NK-92 (cell line): ENCODE measurements around the gene ATP2A1.
"Not testable (repeated sequence)": the region's sequence is repeated elsewhere in the genome, so short reads cannot be mapped to it uniquely, and the experiment has no call there.

ENCODE experiments used
- DNase-seq: peaks from one replicate; lab custom pipeline; 2025; ENCODE audit not compliant: unreplicated experiment; lab: John Stamatoyannopoulos, UW

The ATP2A1 gene

DNA sequence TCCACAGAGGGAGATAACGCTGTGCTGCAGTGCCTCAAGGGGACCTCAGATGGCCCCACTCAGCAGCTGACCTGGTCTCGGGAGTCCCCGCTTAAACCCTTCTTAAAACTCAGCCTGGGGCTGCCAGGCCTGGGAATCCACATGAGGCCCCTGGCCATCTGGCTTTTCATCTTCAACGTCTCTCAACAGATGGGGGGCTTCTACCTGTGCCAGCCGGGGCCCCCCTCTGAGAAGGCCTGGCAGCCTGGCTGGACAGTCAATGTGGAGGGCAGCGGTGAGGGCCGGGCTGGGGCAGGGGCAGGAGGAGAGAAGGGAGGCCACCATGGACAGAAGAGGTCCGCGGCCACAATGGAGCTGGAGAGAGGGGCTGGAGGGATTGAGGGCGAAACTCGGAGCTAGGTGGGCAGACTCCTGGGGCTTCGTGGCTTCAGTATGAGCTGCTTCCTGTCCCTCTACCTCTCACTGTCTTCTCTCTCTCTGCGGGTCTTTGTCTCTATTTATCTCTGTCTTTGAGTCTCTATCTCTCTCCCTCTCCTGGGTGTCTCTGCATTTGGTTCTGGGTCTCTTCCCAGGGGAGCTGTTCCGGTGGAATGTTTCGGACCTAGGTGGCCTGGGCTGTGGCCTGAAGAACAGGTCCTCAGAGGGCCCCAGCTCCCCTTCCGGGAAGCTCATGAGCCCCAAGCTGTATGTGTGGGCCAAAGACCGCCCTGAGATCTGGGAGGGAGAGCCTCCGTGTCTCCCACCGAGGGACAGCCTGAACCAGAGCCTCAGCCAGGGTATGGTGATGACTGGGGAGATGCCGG is 54.3 kb downstream of the ATP2A1 start:
- DNase-seq: no peak

DNA sequence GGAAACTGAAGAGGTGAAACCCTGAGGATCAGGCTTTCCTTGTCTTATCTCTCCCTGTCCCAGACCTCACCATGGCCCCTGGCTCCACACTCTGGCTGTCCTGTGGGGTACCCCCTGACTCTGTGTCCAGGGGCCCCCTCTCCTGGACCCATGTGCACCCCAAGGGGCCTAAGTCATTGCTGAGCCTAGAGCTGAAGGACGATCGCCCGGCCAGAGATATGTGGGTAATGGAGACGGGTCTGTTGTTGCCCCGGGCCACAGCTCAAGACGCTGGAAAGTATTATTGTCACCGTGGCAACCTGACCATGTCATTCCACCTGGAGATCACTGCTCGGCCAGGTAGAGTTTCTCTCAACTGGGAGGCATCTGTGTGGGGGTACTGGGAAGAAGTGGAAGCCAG is 54.9 kb downstream of the ATP2A1 start:
- DNase-seq: no peak

DNA sequence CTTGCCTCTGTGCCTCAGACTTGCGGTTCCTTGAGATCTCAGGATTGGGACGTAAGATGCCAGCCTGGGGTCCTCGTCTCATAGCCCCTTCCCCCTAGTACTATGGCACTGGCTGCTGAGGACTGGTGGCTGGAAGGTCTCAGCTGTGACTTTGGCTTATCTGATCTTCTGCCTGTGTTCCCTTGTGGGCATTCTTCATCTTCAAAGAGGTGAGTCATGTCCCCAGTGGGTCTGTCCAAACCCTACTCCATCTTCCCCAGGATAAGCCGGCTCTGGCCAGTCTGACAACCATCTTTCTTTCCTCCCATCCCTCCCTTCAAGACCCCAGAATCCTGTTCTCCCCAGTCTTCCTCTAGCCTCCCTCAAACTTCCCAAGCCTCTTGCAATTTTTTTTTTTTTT is 57.1 kb downstream of the ATP2A1 start:
- DNase-seq: no peak

DNA sequence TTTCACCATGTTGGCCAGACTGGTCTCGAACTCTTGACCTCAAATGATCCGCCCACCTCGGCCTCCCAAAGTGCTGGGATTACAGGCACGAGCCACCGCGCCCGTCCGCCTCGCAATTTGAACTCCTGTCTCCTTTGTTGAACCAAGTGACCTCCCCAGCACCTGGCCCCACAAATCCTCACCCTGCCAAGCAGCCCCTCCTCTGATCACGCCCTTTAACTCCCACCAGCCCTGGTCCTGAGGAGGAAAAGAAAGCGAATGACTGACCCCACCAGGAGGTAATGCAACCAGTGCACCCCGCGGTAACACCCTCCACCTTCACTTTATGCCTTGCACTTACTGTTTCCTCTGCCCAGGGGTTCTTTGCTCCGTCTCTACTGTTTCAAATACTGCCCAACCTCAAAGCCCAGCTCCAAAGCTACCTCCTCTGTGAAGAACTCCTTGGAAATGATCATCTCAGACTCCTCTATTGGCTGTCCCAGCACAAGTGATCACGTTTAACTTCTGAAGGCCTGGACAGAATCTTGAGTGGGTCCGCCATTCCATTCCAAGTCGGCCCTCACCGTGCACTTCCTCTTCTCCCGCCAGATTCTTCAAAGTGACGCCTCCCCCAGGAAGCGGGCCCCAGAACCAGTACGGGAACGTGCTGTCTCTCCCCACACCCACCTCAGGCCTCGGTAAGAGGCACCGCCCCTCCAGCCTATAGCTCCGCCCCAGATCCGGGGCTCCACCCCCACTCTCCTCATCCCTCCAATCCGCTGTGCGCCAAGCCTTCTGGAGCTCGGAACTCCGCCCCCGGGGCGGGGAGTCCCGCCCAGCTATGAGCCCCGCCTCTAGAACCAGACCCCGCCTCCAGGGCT is 57.9 kb downstream of the ATP2A1 start:
- no peak for DNase-seq

DNA sequence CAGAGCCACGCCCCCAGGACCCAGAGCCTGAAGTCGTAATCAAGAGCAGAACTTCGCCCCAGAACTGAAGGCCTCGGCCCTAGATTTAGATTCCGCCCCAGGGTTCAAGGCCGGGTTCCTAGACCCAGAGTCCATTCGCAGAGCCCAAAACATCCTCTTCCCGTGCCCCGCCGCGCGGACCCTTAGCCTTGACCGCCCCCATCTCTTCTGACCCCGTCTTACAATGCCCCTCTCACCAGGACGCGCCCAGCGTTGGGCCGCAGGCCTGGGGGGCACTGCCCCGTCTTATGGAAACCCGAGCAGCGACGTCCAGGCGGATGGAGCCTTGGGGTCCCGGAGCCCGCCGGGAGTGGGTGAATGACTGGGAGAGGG is 58.5 kb downstream of the ATP2A1 start:
- no peak for DNase-seq

DNA sequence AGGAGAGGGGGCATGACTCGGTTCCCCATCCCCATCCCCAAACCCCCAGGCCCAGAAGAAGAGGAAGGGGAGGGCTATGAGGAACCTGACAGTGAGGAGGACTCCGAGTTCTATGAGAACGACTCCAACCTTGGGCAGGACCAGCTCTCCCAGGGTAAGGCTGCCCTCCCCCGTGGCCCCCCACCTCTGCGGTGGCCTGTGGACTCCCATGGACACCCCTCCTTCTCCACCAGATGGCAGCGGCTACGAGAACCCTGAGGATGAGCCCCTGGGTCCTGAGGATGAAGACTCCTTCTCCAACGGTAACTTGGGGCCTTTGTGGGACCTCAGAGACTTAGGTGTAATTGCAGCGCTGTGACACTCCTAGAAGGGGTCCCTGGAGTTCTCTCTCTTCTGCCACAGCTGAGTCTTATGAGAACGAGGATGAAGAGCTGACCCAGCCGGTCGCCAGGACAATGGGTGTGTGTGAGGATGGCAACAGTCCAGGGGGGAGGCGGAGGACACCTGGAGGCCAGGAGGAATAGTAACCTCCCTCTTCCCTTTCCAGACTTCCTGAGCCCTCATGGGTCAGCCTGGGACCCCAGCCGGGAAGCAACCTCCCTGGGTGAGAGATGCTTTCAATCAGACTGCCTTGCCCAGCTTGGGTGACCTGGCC is 59.1 kb downstream of the ATP2A1 start:
- DNase-seq: no peak

DNA sequence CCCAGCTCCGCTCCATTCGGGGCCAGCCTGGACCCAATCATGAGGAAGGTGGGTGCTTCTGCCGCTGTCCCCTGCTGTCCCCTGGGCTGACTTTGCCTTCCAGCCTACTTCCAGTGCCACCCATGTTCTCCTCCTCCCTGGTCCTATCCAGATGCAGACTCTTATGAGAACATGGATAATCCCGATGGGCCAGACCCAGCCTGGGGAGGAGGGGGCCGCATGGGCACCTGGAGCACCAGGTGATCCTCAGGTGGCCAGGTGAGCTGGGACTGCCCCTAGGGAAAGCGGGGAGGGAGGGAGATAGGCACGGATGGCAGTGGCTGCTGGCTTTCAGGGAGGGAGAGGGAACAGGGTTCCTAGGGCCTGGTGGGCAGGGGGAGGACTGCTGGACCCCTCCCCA is 60.4 kb downstream of the ATP2A1 start:
- DNase-seq: no peak

DNA sequence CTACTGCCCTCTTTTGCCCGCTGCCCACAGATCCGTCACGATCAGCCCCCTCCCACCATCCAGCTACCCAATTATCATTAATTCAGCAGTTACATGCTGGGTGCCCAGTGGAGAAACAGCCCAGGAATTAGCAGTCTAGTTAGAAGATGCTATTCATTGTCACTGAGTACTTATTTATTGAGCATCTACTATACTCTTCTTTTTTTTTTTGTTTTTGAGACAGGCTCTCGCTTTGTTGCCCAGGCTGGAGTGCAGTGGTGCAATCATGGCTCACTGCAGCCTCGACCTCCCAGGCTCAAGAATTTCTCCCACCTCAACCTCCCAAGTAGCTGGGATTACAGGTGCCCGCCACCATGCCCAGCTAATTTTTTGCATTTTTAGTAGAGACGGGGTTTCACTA is 61.5 kb downstream of the ATP2A1 start:
- not testable (repeated sequence) for DNase-seq

DNA sequence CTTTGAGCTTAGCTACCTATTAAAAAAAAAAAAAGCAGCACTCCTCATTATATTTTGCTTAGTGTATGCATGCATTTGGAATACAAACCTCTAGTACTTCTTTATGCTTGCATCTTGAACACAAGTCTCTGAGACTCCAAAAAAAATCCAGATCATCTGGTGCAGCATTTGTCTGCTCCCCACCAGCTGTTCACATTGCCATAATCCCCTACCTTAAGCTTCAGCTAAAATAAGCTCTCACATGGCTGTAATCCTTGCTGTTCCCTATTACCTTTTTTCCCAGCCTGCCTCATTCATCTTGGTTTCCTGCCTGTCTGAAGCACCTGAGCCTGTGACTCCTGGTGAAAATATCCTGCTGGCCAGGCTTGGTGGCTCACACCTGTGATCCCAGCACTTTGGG is 65.0 kb downstream of the ATP2A1 start:
- DNase-seq: no peak

DNA sequence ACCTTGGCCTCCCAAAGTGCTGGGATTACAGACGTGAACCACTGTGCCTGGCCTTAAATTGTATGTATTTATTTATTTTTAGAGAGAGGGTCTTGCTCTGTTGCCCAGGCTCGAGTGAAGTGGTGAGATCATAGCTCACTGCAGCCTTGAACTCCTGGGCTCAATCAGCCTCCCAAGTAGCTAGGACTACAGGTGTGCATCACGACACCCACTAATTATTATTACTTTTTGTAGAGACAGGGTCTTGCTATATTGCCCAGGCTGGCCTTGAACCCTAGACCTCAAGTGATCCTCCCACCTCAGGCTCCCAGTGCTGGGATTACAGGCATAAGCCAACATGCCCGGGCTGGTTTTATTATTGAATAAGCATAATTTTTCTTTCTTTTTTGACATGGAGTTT is 68.4 kb downstream of the ATP2A1 start:
- no peak for DNase-seq

DNA sequence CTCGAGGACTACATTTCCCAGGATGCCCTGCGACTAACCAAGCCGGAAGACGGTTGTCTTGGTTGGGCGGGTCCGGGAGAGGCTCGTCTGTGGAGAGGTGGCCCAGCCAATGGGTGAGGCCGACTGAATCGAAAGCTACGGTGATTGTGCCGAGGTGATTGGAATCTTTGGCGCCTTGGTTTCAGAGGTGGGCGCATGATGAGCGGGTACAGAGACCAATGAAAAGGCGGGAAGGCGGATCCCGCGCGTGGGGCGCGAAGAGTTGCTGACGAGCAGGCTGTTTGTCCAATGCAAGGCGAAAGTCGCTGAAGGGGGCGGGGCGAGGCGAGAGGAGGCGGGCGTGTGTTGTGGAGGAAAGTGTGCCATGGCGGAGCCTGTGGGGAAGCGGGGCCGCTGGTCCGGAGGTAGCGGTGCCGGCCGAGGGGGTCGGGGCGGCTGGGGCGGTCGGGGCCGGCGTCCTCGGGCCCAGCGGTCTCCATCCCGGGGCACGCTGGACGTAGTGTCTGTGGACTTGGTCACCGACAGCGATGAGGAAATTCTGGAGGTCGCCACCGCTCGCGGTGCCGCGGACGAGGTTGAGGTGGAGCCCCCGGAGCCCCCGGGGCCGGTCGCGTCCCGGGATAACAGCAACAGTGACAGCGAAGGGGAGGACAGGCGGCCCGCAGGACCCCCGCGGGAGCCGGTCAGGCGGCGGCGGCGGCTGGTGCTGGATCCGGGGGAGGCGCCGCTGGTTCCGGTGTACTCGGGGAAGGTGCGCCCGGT is 72.5 kb downstream of the ATP2A1 start, which contains the start of gene NFATC2IP:
Gene NFATC2IP (plus strand): TSS at position 290 of the 762 bp plus-strand sequence. CDS start 75 bp downstream, at position 365.
- DNase-seq: peak; percentile 92

DNA sequence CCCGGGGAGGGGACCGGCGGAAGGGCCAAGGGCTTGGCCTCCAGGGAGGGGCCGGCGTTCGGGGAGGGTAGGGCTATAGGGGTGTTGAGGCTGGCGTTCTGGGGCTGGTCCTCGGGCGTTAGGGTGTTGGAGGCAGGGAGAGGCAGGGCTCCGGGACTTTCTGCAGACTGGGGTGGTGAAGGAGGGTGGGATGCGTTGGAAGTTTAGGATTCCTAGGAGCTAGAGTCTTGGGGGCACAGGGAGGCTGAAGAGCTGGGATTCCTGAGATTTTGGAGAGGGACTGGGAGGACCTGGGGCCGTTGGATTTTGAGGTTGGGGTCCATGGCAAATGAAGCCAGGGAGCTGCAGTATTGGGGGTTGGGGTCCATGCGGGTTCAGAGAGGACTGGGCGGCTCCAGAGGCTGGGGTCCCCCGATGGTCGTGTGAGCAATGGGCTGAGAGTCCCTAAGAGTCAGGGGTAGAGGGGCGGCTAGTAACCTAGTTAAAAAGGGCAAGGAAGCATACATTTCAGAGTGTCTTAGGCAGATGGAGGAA is 73.2 kb downstream of the ATP2A1 start:
- DNase-seq: no peak
